SK-N-SH (cell line): ENCODE data around the gene PTPRA. TPM values are rescaled to one million over a fixed set of nuclear protein-coding genes. Genes with fewer than 3 reads are reported as not detected.
"Not testable (repeated sequence)": the region's sequence is repeated elsewhere in the genome, so short reads cannot be mapped to it uniquely, and the experiment has no call there.

ENCODE experiments used
- CTCF ChIA-PET: fragments of 300-600, 350-600 bp; formaldehyde crosslinking; extraction: SDS; loops from one replicate; lab custom pipeline; 2021; lab: Yijun Ruan, JAX
- POLR2A ChIA-PET: fragments of 350-600 bp; sonication (Branson Sonifier 250); formaldehyde crosslinking; extraction: SDS; loops from one replicate; lab custom pipeline; 2020; ENCODE audit warnings: antibody characterized with exemption, inconsistent platforms; lab: Yijun Ruan, JAX
- DNase-seq: peaks from one replicate; pipeline ENCODE4 v3.0.0; 2012
- H2AFZ ChIP-seq: fragments of 200-600 bp; sonication (generic); 2 replicates; pipeline ENCODE4 v1.8.1; 2016; ENCODE audit warnings: antibody characterized with exemption, mild to moderate bottlenecking, low read depth
- H3F3A ChIP-seq: fragments of 200-600 bp; sonication (generic); replicated peaks from 2 replicates; pipeline ENCODE3; 2016; ENCODE audit warnings: antibody characterized with exemption, mild to moderate bottlenecking; ENCODE audit not compliant: insufficient read depth
- H3K27ac ChIP-seq, 2 experiments: fragments of 200-500 bp in 1 of 2; fragments of 200-600 bp in 1 of 2; sonication (Bioruptor generic) in 1 of 2; sonication (generic), shearing (Covaris generic) in 1 of 2; 2 replicates each; pipeline versions ENCODE4 v1.5.1 to v1.6.1; 2014 to 2016; ENCODE audit warnings: low read depth in 2 of 2, inconsistent platforms in 1 of 2, low read length in 1 of 2, mild to moderate bottlenecking in 1 of 2, mixed read lengths in 1 of 2
- H3K27me3 ChIP-seq: fragments of 200-600 bp; sonication (generic), shearing (Covaris generic); 2 replicates; pipeline ENCODE4 v1.6.1; 2016; ENCODE audit warnings: mixed run types; ENCODE audit not compliant: insufficient read depth
- H3K36me3 ChIP-seq, 2 experiments: fragments of 200-500 bp in 1 of 2; fragments of 200-600 bp in 1 of 2; sonication (Bioruptor generic) in 1 of 2; sonication (generic) in 1 of 2; replicated peaks in 1 of 2; 2 replicates each; pipeline versions ENCODE3 to v1.5.1; 2014 to 2016; ENCODE audit warnings: low read length in 1 of 2, mild to moderate bottlenecking in 1 of 2; ENCODE audit not compliant: insufficient read depth in 2 of 2, control insufficient read depth in 1 of 2
- H3K4me1 ChIP-seq, 2 experiments: fragments of 200-500 bp in 1 of 2; fragments of 200-600 bp in 1 of 2; sonication (Bioruptor generic) in 1 of 2; sonication (generic), shearing (Covaris generic) in 1 of 2; 2 replicates each; pipeline versions ENCODE4 v1.5.1 to v1.6.1; 2014 to 2016; ENCODE audit warnings: low read depth in 1 of 2, low read length in 1 of 2, mixed run types in 1 of 2; ENCODE audit not compliant: insufficient read depth in 2 of 2, control insufficient read depth in 1 of 2
- H3K4me2 ChIP-seq: fragments of 200-600 bp; sonication (generic), shearing (Covaris generic); 2 replicates; pipeline ENCODE4 v1.6.1; 2017; ENCODE audit warnings: mixed run types
- H3K4me3 ChIP-seq, 2 experiments: fragments of 200-500 bp in 1 of 2; fragments of 200-600 bp in 1 of 2; sonication (Bioruptor generic) in 1 of 2; sonication (generic), shearing (Covaris generic) in 1 of 2; 2 replicates each; pipeline versions ENCODE4 v1.5.1 to v1.8.1; 2014 to 2016; ENCODE audit warnings: low read depth in 2 of 2, inconsistent platforms in 1 of 2, low read length in 1 of 2, mild to moderate bottlenecking in 1 of 2, mixed read lengths in 1 of 2, moderate library complexity in 1 of 2
- H3K79me2 ChIP-seq: fragments of 200-600 bp; sonication (generic); 2 replicates; pipeline ENCODE4 v1.8.1; 2017; ENCODE audit warnings: mild to moderate bottlenecking; ENCODE audit not compliant: insufficient read depth
- H3K9ac ChIP-seq: fragments of 200-600 bp; sonication (generic); 2 replicates; pipeline ENCODE4 v1.6.1; 2017; ENCODE audit warnings: mixed run types
- H3K9me2 ChIP-seq: fragments of 200-600 bp; sonication (generic); 2 replicates; pipeline ENCODE4 v1.6.1; 2017; ENCODE audit warnings: mixed run types
- H3K9me3 ChIP-seq: fragments of 200-600 bp; sonication (generic); 2 replicates; pipeline ENCODE4 v1.6.1; 2017; ENCODE audit warnings: mixed run types, mild to moderate bottlenecking, moderate library complexity
- H4K20me1 ChIP-seq: fragments of 200-600 bp; sonication (generic); 2 replicates; pipeline ENCODE4 v1.6.1; 2017; ENCODE audit warnings: mild to moderate bottlenecking, mixed run types; ENCODE audit not compliant: insufficient read depth
- ELF1 ChIP-seq: IDR thresholded peaks from 2 replicates; pipeline ENCODE4 v1.4.0; 2012
- FOSL2 ChIP-seq: IDR thresholded peaks from 2 replicates; pipeline ENCODE4 v1.4.0; 2012; ENCODE audit warnings: low read depth, mild to moderate bottlenecking, moderate library complexity, borderline replicate concordance
- FOXJ3 ChIP-seq: sonication (generic); formaldehyde crosslinking; IDR thresholded peaks from 2 replicates; pipeline ENCODE4 v1.5.1; 2020; ENCODE audit warnings: mild to moderate bottlenecking, missing genetic modification reagents
- FOXM1 ChIP-seq: IDR thresholded peaks from 2 replicates; pipeline ENCODE4 v1.4.0; 2012; ENCODE audit warnings: low read depth, mild to moderate bottlenecking
- GABPA ChIP-seq: IDR thresholded peaks from 2 replicates; pipeline ENCODE4 v1.4.0; 2012; ENCODE audit warnings: low read depth, mild to moderate bottlenecking
- MEF2A ChIP-seq: IDR thresholded peaks from 2 replicates; pipeline ENCODE4 v1.4.0; 2012; ENCODE audit warnings: low read depth, borderline replicate concordance
- RAD21 ChIP-seq: IDR thresholded peaks from 2 replicates; pipeline ENCODE4 v1.6.1; 2012; ENCODE audit warnings: mild to moderate bottlenecking, low read length
- RCOR1 ChIP-seq: fragments of 150-350 bp; IDR thresholded peaks from 2 replicates; pipeline ENCODE4 v1.6.1; 2017; ENCODE audit warnings: antibody characterized with exemption, low read length
- RFX5 ChIP-seq: IDR thresholded peaks from 2 replicates; pipeline ENCODE4 v1.6.1; 2012; ENCODE audit warnings: mild to moderate bottlenecking, improper control_type of control experiment, low read length
- TAF1 ChIP-seq: IDR thresholded peaks from 2 replicates; pipeline ENCODE4 v1.6.1; 2012; ENCODE audit warnings: low read depth, mild to moderate bottlenecking, low read length, moderate library complexity, borderline replicate concordance
- TCF12 ChIP-seq: IDR thresholded peaks from 2 replicates; pipeline ENCODE4 v1.4.0; 2012
- WGBS: methylation state at CpG from one replicate; pipeline ENCODE4 v1.1.6; 2017; ENCODE audit warnings: low lambda C conversion rate; 5-methylcytosine and 5-hydroxymethylcytosine counted together
- polyA plus RNA-seq, 3 experiments: library from polyadenylated mRNA; depleted of rRNA; stranded (reverse); fragments of >200 nt; gene quantifications; 2 replicates each; pipeline ENCODE4 v1.2.3, GENCODE V29; 2012
- TF ChIP-seq, protein P1 (sequence below): fragments of 150-350 bp; IDR thresholded peaks from 2 replicates; pipeline ENCODE4 v1.6.1; 2016; ENCODE audit warnings: mild to moderate bottlenecking, low read depth, low read length

Gene PTPRA
- polyA plus RNA-seq, 1 of the 3 experiments (the other 2 are of a cell fraction) = 47.6 TPM

GRCh38 chr20:3047486-3048419 is 174.5 kb downstream of the PTPRA start:
- Histone ChIP-seq H3K9me3 (no peaks in the 10 kb centered on the region), H3K27me3 (no peaks in the 10 kb centered on the region), H3K4me3 (peak overlapping the region in 1 of 2 experiments; percentile 78; a peak in 3 of 4 replicates), H3K4me2 (peak overlapping the region; percentile 94; the same call in 1 of the 2 replicates), H3F3A (peaks cover 6% of the 10 kb centered on the region), H3K27ac (no peak overlapping the region), H3K9me2 (no peaks in the 10 kb centered on the region), H3K4me1 (peaks cover 0 to 17% of the 10 kb centered on the region in 2 experiments; a peak in 1 of 4 replicates), H3K79me2 (peaks cover 21% of the 10 kb centered on the region), H3K9ac (no peak overlapping the region), H3K36me3 (peaks cover 12 to 27% of the 10 kb centered on the region in 2 experiments), H2AFZ (no peak overlapping the region), H4K20me1 (0 out of 2 replicates have a peak, but pooled peaks cover 5% of the 10 kb centered on the region)
- no peak for DNase-seq
- TF ChIP-seq ELF1 = no peak
- TF ChIP-seq TAF1 = no peak
- TF ChIP-seq TCF12 = no peak
- TF ChIP-seq FOXM1 = no peak
- ChIA-PET POLR2A (no interaction called here), CTCF (no interaction called here)
- 78% methylated on average over 11 of the region's 14 CpGs for WGBS

DNA sequence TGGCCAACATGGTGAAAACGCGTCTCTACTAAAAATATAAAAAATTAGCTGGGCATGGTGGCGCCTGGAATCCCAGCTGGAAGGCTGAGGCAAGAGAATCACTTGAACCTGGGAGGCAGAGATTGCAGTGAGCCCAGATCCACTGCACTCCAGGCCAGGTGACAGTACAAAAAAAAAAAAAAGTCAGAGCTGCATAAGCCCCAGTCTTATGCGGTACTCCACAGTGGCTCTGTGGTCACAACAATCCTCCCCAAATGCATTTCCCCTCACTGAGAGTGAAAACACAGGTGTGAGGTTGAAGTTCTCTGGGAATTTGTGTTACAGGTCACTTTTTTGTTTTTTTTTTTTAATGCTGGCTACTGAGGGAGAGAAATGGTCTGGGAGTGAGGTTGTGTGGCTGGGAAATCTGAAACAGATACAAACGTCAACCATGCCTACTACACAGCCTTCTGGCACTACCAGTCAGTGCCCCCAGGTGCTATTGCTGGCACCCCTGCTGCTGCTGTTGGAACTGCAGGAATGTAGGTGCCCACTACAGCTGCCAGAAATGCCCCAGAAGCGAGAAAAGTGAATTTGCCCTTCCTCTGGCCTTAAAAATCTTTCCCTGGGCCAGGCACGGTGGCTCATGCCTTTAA is 178.2 kb downstream of the PTPRA start:
- Histone ChIP-seq H3K36me3 (peaks cover 12 to 27% of the 10 kb centered on the region in 2 experiments), H3K4me1 (peaks cover 0 to 10% of the 10 kb centered on the region in 2 experiments; a peak in 1 of 4 replicates), H3K27me3 (no peaks in the 10 kb centered on the region), H3K9me3 (no peaks in the 10 kb centered on the region), H3K9me2 (no peaks in the 10 kb centered on the region), H3K9ac (no peak overlapping the region), H3K27ac (no peak overlapping the region), H3K4me3 (no peak overlapping the region), H4K20me1 (0 out of 2 replicates have a peak, but pooled peaks cover 5% of the 10 kb centered on the region), H2AFZ (no peak overlapping the region), H3K79me2 (peaks cover 16% of the 10 kb centered on the region), H3F3A (peaks cover 7% of the 10 kb centered on the region), H3K4me2 (no peak overlapping the region)
- CTCF ChIA-PET = no interaction called here
- WGBS = 83% methylated on average over 7 of the region's 7 CpGs
- POLR2A ChIA-PET = interaction anchor here (0.6 kb wide), 1 partner anchor 34 kb away, joined by 3 read pairs; no protein-coding TSS in a partner anchor
- DNase-seq = no peak
- TF ChIP-seq TCF12 = no peak
- TF ChIP-seq FOSL2 = no peak
- no peak for TF ChIP-seq RFX5
- TF ChIP-seq, protein P1, sequence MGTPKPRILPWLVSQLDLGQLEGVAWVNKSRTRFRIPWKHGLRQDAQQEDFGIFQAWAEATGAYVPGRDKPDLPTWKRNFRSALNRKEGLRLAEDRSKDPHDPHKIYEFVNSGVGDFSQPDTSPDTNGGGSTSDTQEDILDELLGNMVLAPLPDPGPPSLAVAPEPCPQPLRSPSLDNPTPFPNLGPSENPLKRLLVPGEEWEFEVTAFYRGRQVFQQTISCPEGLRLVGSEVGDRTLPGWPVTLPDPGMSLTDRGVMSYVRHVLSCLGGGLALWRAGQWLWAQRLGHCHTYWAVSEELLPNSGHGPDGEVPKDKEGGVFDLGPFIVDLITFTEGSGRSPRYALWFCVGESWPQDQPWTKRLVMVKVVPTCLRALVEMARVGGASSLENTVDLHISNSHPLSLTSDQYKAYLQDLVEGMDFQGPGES = no peak

DNA sequence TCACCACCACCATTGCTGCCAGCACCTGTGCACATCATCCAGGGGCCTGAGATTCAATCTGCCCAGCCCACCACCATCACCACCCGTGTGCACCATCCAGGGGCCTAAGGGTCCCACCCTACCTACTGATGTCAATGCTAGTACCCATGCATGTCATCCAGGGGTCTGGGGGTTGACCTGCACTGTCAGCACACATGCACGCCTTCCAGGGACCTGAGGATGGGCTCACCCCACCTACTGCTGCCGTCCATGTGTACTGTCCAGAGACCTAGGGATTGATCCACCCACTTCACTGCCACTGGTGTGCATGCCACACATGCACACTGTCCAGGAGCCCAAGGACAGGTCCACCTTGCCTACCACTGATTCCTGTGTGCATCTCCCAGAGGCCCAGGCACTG is 186.2 kb downstream of the PTPRA start:
- 80% methylated on average over 2 of the region's 3 CpGs for WGBS
- CTCF ChIA-PET = no interaction called here
- H3K9ac ChIP-seq = no peak overlapping the region

GRCh38 chr20:3064119-3064518 is 190.8 kb downstream of the PTPRA start:
- H2AFZ ChIP-seq, H3K4me3 ChIP-seq, H3K4me2 ChIP-seq, H3F3A ChIP-seq, H3K9me2 ChIP-seq, H3K36me3 ChIP-seq, H3K4me1 ChIP-seq, H3K27me3 ChIP-seq, H3K9ac ChIP-seq, DNase-seq, H4K20me1 ChIP-seq, POLR2A ChIA-PET, H3K79me2 ChIP-seq, H3K9me3 ChIP-seq, H3K27ac ChIP-seq: not testable (repeated sequence)
- CTCF ChIA-PET = interaction anchor here (0.9 kb wide), 1 partner anchor 11 kb away, joined by 3 read pairs; no protein-coding TSS in a partner anchor
- 74% methylated on average over 6 of the region's 6 CpGs for WGBS

More for the DNA sequence above, 186.2 kb downstream of the PTPRA start:
- no peak for DNase-seq
- Histone ChIP-seq H3K27ac (no peak overlapping the region), H3K9me2 (no peaks in the 10 kb centered on the region), H3K9me3 (no peaks in the 10 kb centered on the region), H3K27me3 (no peaks in the 10 kb centered on the region), H2AFZ (no peak overlapping the region), H3F3A (no peaks in the 10 kb centered on the region), H3K4me1 (no peaks in the 10 kb centered on the region), H4K20me1 (no peaks in the 10 kb centered on the region), H3K79me2 (no peaks in the 10 kb centered on the region), H3K36me3 (no peaks in the 10 kb centered on the region), H3K4me3 (no peak overlapping the region), H3K4me2 (no peak overlapping the region)
- no peak for TF ChIP-seq FOSL2
- no peak for TF ChIP-seq RCOR1
- no peak for TF ChIP-seq GABPA
- no peak for TF ChIP-seq FOXJ3 (CRISPR knock-in tag)
- no peak for TF ChIP-seq RFX5
- no peak for TF ChIP-seq TCF12
- TF ChIP-seq FOXM1 = no peak
- TF ChIP-seq MEF2A = no peak
- TF ChIP-seq RAD21 = no peak
- POLR2A ChIA-PET = no interaction called here
